MM.1S (cell line): ENCODE data around the gene CCT7.

Source experiments
- DNase-seq: peaks from one replicate; pipeline ENCODE4 v3.0.0-alpha.2; 2015
- H2AFZ ChIP-seq: fragments of 300-600 bp; sonication (generic); 2 replicates; pipeline ENCODE4 v1.6.0; 2016; ENCODE audit warnings: antibody characterized with exemption, low read length
- H3F3A ChIP-seq: fragments of 300-600 bp; sonication (generic); 2 replicates; pipeline ENCODE4 v1.6.1; 2016; ENCODE audit warnings: mild to moderate bottlenecking, antibody characterized with exemption, low read length, moderate library complexity, mixed read lengths; ENCODE audit not compliant: insufficient read depth
- H3K27ac ChIP-seq: fragments of 300-600 bp; sonication (generic); 2 replicates; pipeline ENCODE4 v1.5.1; 2016; ENCODE audit warnings: mild to moderate bottlenecking, low read length
- H3K27me3 ChIP-seq: fragments of 300-600 bp; sonication (generic); replicated peaks from 2 replicates; pipeline ENCODE4 v1.6.0; 2016; ENCODE audit warnings: low read length; ENCODE audit not compliant: insufficient read depth
- H3K36me3 ChIP-seq: fragments of 300-600 bp; sonication (generic); replicated peaks from 2 replicates; pipeline ENCODE4 v1.6.1; 2016; ENCODE audit warnings: mild to moderate bottlenecking, low read length, mixed read lengths; ENCODE audit not compliant: insufficient read depth
- H3K4me1 ChIP-seq: fragments of 300-600 bp; sonication (generic); 2 replicates; pipeline ENCODE4 v1.6.1; 2016; ENCODE audit warnings: low read length, mixed read lengths
- H3K4me2 ChIP-seq: fragments of 300-600 bp; sonication (generic); 2 replicates; pipeline ENCODE4 v1.6.0; 2016; ENCODE audit warnings: low read depth, low read length
- H3K4me3 ChIP-seq: fragments of 300-600 bp; sonication (generic); 2 replicates; pipeline ENCODE4 v1.5.1; 2016; ENCODE audit warnings: low read length, mixed read lengths
- H3K79me2 ChIP-seq: fragments of 300-600 bp; sonication (generic); 2 replicates; pipeline ENCODE4 v1.6.1; 2016; ENCODE audit warnings: mixed run types, low read length, mixed read lengths
- H3K9ac ChIP-seq: fragments of 300-600 bp; sonication (generic); 2 replicates; pipeline ENCODE4 v1.6.1; 2016; ENCODE audit warnings: low read length, mixed read lengths
- H3K9me2 ChIP-seq: fragments of 300-600 bp; sonication (generic); replicated peaks from 2 replicates; pipeline ENCODE4 v1.6.1; 2016; ENCODE audit warnings: mild to moderate bottlenecking, low read length, mixed read lengths; ENCODE audit not compliant: insufficient read depth
- H3K9me3 ChIP-seq: fragments of 300-600 bp; sonication (generic); replicated peaks from 2 replicates; pipeline ENCODE4 v1.6.1; 2016; ENCODE audit warnings: mild to moderate bottlenecking, low read length, mixed read lengths; ENCODE audit not compliant: insufficient read depth
- H4K20me1 ChIP-seq: fragments of 300-600 bp; sonication (generic); 2 replicates; pipeline ENCODE4 v1.6.1; 2016; ENCODE audit warnings: mild to moderate bottlenecking, low read length, moderate library complexity, mixed read lengths; ENCODE audit not compliant: insufficient read depth
- CTCF ChIP-seq: fragments of 300-600 bp; sonication (generic); IDR thresholded peaks from 2 replicates; pipeline ENCODE4 v1.5.1; 2016; ENCODE audit warnings: antibody characterized with exemption, low read length, mixed read lengths
- EZH2 ChIP-seq: fragments of 300-600 bp; sonication (generic); optimal IDR thresholded peaks from 2 replicates; pipeline ENCODE3; 2017; ENCODE audit warnings: low read depth, mild to moderate bottlenecking, antibody characterized with exemption, low read length, mixed read lengths
- EZH2phosphoT487 ChIP-seq: fragments of 300-600 bp; sonication (generic); IDR thresholded peaks from 2 replicates; pipeline ENCODE4 v1.6.1; 2018; ENCODE audit warnings: antibody characterized with exemption, low read length

Gene CCT7

GRCh38 chr2:73284296-73285158 lies 50.4 kb downstream of the CCT7 start, which contains the start of gene FBXO41:
TSS of gene FBXO41 (minus strand) at chr2:73284478. CDS start at chr2:73269630, 14,848 bp downstream.
- Histone ChIP-seq H2AFZ (peak within 1 kb of the TSS; percentile 86), H3K4me3 (peak within 1 kb of the TSS; percentile 78), H3F3A (no peaks in the 10 kb centered on the region), H3K36me3 (no peaks in the 10 kb centered on the region), H3K4me1 (no peaks in the 10 kb centered on the region), H3K9me2 (no peaks in the 10 kb centered on the region), H3K9me3 (no peaks in the 10 kb centered on the region), H3K27me3 (0 out of 2 replicates have a peak, but pooled peaks cover 6% of the 10 kb centered on the region), H3K4me2 (peak within 1 kb of the TSS; percentile 83), H3K9ac (peak within 1 kb of the TSS; percentile 57), H3K79me2 (peaks cover 14% of the 10 kb centered on the region), H3K27ac (no peak within 1 kb of the TSS), H4K20me1 (no peaks in the 10 kb centered on the region)
- TF ChIP-seq CTCF, result no peak
- no peak for TF ChIP-seq EZH2phosphoT487
- no peak for TF ChIP-seq EZH2
- peak; percentile 82 for DNase-seq

DNA sequence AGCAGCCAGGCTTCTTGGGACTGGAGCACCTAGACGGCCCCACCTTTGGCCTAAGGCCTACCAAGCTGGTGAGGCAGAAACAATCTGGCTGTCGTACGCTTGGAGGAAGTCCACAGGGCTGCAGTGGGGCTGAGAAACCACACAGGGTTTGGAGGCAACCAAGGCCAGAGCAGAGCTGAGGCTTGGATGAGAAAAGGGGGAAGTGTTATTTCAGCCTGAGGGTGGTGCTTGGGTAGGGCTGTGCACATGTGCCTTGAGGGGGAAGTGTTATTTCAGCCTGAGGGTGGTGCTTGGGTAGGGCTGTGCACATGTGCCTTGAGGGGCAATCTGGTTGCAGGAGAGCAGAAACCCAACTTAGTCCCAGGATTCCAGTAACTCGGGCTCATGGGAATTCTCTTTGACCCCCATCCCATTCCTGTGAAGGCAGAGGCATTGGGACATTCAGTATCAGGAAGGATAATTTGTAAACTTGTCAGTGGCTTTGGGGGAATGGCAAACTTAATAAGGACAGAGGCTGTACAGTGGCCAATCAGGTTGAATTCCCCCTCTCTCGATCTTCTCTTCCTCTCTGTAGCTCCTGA lies 51.1 kb downstream of the CCT7 start:
- Histone ChIP-seq H3F3A (no peaks in the 10 kb centered on the region), H3K36me3 (no peaks in the 10 kb centered on the region), H3K4me1 (no peaks in the 10 kb centered on the region), H2AFZ (peak overlapping the region; percentile 86), H3K9me2 (no peaks in the 10 kb centered on the region), H3K79me2 (peaks cover 14% of the 10 kb centered on the region), H3K27ac (no peak overlapping the region), H3K27me3 (0 out of 2 replicates have a peak, but pooled peaks cover 6% of the 10 kb centered on the region), H3K9ac (no peak overlapping the region), H3K4me2 (peak overlapping the region; percentile 83; the same call in 1 of the 2 replicates), H4K20me1 (no peaks in the 10 kb centered on the region), H3K4me3 (peak overlapping the region; percentile 78; the same call in 1 of the 2 replicates), H3K9me3 (no peaks in the 10 kb centered on the region)
- TF ChIP-seq CTCF (no peak), EZH2 (no peak), EZH2phosphoT487 (no peak)
- DNase-seq, result peak; percentile 14

DNA sequence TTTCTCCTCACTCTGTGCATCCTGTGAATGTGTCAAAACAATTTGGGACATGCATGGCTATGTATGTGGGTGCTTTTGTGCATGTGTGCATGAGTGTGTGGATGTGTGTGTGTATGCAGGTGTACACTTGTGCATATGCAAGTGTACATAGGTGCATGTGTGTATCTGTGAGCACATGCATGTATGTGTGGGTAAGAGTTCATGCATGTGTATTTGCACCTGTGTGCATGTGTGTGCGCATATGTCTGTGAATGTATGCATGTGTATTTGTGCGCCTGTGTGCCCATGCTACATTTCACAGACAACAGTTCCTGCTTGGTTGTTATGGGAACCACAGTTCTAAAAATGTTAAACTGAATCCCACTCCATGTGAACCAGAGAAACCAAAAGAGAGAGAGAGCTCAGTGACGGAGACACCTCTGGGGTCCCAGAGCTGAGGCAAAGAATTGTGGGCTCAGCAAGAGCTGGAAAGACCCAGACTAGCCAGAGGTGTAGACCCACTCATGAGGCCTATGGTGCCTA lies 52.1 kb downstream of the CCT7 start:
- H3K9me3 ChIP-seq, result no peaks in the 10 kb centered on the region
- no peak overlapping the region for H3K27ac ChIP-seq
- TF ChIP-seq EZH2, result no peak
- TF ChIP-seq CTCF, result no peak
- no peak for TF ChIP-seq EZH2phosphoT487
- H3F3A ChIP-seq, result no peaks in the 10 kb centered on the region
- H3K27me3 ChIP-seq, result 0 out of 2 replicates have a peak, but pooled peaks cover 12% of the 10 kb centered on the region
- H3K4me1 ChIP-seq, result no peaks in the 10 kb centered on the region
- no peak overlapping the region for H3K9ac ChIP-seq
- no peaks in the 10 kb centered on the region for H4K20me1 ChIP-seq
- no peak overlapping the region for H3K4me2 ChIP-seq
- no peak overlapping the region for H3K4me3 ChIP-seq
- peaks cover 14% of the 10 kb centered on the region for H3K79me2 ChIP-seq
- no peak for DNase-seq
- H3K9me2 ChIP-seq, result no peaks in the 10 kb centered on the region
- H3K36me3 ChIP-seq, result no peaks in the 10 kb centered on the region
- H2AFZ ChIP-seq, result no peak overlapping the region
